Retinal pigment epithelial cell (primary cell): Measurements from ENCODE around the gene WASF2.
A peak's percentile ranks its signal among the peaks of the same experiment; 100 is the strongest.

Experiments
- DNase-seq: peaks from one replicate; pipeline ENCODE4 v3.0.0-alpha.2; 2010; ENCODE audit warnings: low read depth
- H3K4me3 ChIP-seq: 2 replicates; pipeline ENCODE4 v1.5.1; 2011; ENCODE audit warnings: mild to moderate bottlenecking, low read length, control low read depth, moderate library complexity
- TF ChIP-seq, protein P1 (sequence below): conservative IDR thresholded peaks from 2 replicates; pipeline ENCODE4 v1.5.1; 2011; ENCODE audit warnings: low read depth, low read length, control low read depth, inconsistent platforms

WASF2 gene

GRCh38 chr1:27380766-27381733 is 108.9 kb downstream of the WASF2 start:
- no peak overlapping the region for H3K4me3 ChIP-seq
- no peak for DNase-seq
- TF ChIP-seq, protein P1, sequence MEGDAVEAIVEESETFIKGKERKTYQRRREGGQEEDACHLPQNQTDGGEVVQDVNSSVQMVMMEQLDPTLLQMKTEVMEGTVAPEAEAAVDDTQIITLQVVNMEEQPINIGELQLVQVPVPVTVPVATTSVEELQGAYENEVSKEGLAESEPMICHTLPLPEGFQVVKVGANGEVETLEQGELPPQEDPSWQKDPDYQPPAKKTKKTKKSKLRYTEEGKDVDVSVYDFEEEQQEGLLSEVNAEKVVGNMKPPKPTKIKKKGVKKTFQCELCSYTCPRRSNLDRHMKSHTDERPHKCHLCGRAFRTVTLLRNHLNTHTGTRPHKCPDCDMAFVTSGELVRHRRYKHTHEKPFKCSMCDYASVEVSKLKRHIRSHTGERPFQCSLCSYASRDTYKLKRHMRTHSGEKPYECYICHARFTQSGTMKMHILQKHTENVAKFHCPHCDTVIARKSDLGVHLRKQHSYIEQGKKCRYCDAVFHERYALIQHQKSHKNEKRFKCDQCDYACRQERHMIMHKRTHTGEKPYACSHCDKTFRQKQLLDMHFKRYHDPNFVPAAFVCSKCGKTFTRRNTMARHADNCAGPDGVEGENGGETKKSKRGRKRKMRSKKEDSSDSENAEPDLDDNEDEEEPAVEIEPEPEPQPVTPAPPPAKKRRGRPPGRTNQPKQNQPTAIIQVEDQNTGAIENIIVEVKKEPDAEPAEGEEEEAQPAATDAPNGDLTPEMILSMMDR = no peak

DNA sequence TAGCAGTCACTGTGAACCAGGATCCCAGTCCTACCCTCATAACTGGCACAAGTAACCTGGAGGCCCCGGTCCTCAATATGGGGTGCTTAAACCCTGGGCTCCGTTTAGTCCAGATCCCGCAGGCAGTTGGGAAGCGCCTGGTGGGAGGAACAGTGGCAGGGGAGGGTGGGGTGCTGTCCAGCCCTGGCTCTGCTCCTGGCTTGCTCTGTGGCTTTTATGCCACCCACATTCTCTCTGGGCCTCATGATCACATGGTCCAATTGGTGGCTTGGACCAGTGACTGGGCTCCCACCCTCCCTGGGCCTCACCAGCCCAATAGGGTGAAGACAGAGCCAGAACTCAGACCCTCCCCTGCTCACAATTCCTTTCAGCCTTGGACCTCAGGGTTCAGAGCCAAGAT is 109.7 kb downstream of the WASF2 start:
- TF ChIP-seq, protein P1 = no peak
- no peak for DNase-seq
- H3K4me3 ChIP-seq = no peak overlapping the region

- DNase-seq = no peak
- no peak overlapping the region for H3K4me3 ChIP-seq
- TF ChIP-seq, protein P1 = no peak
Measured at GRCh38 chr1:27379564-27380122, 110.3 kb downstream of the WASF2 start.

DNA sequence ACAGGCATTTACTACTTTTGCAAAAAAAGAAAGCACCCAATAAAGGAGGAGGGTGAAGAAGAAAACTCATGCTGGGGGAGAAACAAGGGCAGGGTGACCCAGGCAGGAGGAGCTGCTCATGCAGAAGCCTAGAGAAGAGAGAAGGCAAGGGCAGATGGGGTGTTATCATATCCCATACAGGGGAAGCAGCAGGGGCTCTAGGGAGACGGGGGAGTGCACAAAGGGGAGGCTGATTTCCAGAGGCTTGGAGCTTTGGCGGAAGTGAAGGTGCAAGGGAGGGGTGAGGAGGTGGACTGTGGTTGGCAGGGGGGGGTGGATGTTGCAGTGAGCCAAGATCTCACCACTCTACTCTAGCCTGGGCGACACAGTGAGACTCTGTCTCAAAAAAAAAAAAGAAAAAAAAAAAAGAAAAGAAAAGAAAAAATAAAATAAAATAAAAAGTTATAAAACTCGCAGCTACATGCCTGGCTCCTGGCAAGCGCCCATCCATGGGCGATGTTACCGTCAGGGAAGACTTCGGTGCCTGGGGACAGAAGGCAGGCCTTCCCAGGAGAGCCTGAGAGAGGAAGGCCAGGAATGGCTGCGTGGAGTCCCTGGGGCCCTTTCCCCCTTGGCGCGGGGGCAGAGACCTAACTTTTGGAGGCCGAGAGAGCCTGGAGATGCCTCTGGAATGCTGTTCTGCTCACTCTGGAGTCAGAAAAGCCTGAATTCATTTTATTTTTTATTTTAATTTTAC is 112.0 kb downstream of the WASF2 start:
- no peak overlapping the region for H3K4me3 ChIP-seq
- TF ChIP-seq, protein P1 = no peak
- DNase-seq = no peak

GRCh38 chr1:27374362-27375086 is 115.4 kb downstream of the WASF2 start, which contains the start of gene FCN3:
FCN3 (minus strand) TSS chr1:27374824; CDS start chr1:27374818, 6 bp downstream.
- no peak within 1 kb of the TSS for H3K4me3 ChIP-seq
- TF ChIP-seq, protein P1 = no peak
- no peak for DNase-seq

DNA sequence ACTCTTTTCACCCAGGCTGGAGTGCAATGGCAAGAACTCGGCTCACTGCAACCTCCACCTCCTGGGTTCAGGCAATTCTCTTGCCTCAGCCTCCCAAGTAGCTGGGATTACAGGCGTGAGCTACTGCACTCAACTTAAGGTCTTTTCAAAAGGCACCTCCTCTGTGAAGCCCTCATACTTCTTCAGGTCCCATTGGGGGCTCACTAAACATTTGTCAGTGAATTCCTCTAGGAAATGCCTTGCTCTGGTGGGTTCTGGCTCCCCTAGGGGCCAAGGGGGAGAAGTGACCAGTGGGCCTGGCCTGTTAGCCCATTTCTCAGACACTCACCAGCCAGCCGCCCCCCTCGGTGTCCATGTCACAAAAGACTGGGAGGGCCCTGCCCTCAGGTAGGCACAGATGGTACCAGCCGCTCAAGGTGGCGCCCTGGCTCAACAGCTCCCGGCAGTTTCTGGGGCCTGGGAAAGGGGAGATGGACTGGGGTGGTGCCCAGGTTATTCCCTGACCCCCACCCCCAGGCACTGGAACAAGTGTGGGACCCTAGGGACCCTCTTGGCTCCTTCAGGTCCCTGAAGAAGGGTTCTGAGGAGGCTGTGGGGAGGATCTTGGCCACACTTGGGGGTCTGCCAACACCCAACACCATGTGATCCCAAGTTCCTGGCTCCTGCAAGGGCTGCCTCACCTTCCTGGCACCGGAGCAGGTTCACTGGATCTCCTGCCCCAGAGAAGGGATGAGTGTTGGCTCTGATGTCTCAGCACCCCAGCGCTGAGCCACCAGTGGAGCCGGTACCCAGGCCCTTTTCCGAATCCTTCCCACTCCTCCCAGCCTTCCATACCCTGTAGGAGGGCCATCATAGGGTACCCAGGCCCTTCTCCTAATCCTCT is 116.9 kb downstream of the WASF2 start:
- DNase-seq = no peak
- TF ChIP-seq, protein P1 = peak; percentile 51
- no peak overlapping the region for H3K4me3 ChIP-seq
